ENCODE data around the gene ADRM1.

ADRM1 gene

GRCh38 chr20:62329389-62330377 is 26.9 kb downstream of the ADRM1 start:
- Histone ChIP-seq H3K9me3 (ENCODE audit: control insufficient read depth in 1 of 2, low read length in 2 of 2) (no peaks in the 10 kb centered on the region), H3K27me3 (ENCODE audit: low read depth, low read length) (no peaks in the 10 kb centered on the region), H3K27ac (ENCODE audit: low read length) (no peak overlapping the region), H3K4me1 (ENCODE audit: control insufficient read depth in 1 of 2, insufficient read depth in 2 of 2, low read length in 2 of 2) (no peaks in the 10 kb centered on the region), H3K4me3 (ENCODE audit: low read depth in 1 of 2, low read length in 2 of 2) (no peak overlapping the region), H3K36me3 (ENCODE audit: control insufficient read depth in 1 of 2, insufficient read depth in 2 of 2, low read length in 2 of 2) (peaks cover 1 to 94% of the 10 kb centered on the region in 2 donors)

- H3K4me3 ChIP-seq (ENCODE audit: low read depth in 1 of 2, low read length in 2 of 2) = no peak overlapping the region
- no peak overlapping the region for H3K27ac ChIP-seq (ENCODE audit: low read length)
- H3K36me3 ChIP-seq (ENCODE audit: control insufficient read depth in 1 of 2, insufficient read depth in 2 of 2, low read length in 2 of 2) = peaks cover 0 to 95% of the 10 kb centered on the region in 2 donors
- no peaks in the 10 kb centered on the region for H3K9me3 ChIP-seq (ENCODE audit: control insufficient read depth in 1 of 2, low read length in 2 of 2)
- no peaks in the 10 kb centered on the region for H3K4me1 ChIP-seq (ENCODE audit: control insufficient read depth in 1 of 2, insufficient read depth in 2 of 2, low read length in 2 of 2)
- H3K27me3 ChIP-seq (ENCODE audit: low read depth, low read length) = no peaks in the 10 kb centered on the region
Observed at GRCh38 chr20:62330576-62331317, 27.9 kb downstream of the ADRM1 start.

GRCh38 chr20:62331347-62331746 is 28.6 kb downstream of the ADRM1 start:
- Histone ChIP-seq H3K4me3 (ENCODE audit: low read depth in 1 of 2, low read length in 2 of 2) (no peak overlapping the region), H3K9me3 (ENCODE audit: control insufficient read depth in 1 of 2, low read length in 2 of 2) (no peaks in the 10 kb centered on the region), H3K36me3 (ENCODE audit: control insufficient read depth in 1 of 2, insufficient read depth in 2 of 2, low read length in 2 of 2) (peaks cover 0 to 94% of the 10 kb centered on the region in 2 donors), H3K4me1 (ENCODE audit: control insufficient read depth in 1 of 2, insufficient read depth in 2 of 2, low read length in 2 of 2) (no peaks in the 10 kb centered on the region), H3K27me3 (ENCODE audit: low read depth, low read length) (no peaks in the 10 kb centered on the region), H3K27ac (ENCODE audit: low read length) (no peak overlapping the region)

GRCh38 chr20:62332421-62332820 is 29.6 kb downstream of the ADRM1 start:
- Histone ChIP-seq H3K36me3 (ENCODE audit: control insufficient read depth in 1 of 2, insufficient read depth in 2 of 2, low read length in 2 of 2) (peaks cover 7 to 94% of the 10 kb centered on the region in 2 donors), H3K27me3 (ENCODE audit: low read depth, low read length) (no peaks in the 10 kb centered on the region), H3K4me1 (ENCODE audit: control insufficient read depth in 1 of 2, insufficient read depth in 2 of 2, low read length in 2 of 2) (no peaks in the 10 kb centered on the region), H3K9me3 (ENCODE audit: control insufficient read depth in 1 of 2, low read length in 2 of 2) (no peaks in the 10 kb centered on the region), H3K4me3 (ENCODE audit: low read depth in 1 of 2, low read length in 2 of 2) (no peak overlapping the region), H3K27ac (ENCODE audit: low read length) (no peak overlapping the region)

- Histone ChIP-seq H3K27me3 (ENCODE audit: low read depth, low read length) (no peaks in the 10 kb centered on the region), H3K27ac (ENCODE audit: low read length) (no peak overlapping the region), H3K4me3 (ENCODE audit: low read depth in 1 of 2, low read length in 2 of 2) (no peak overlapping the region), H3K36me3 (ENCODE audit: control insufficient read depth in 1 of 2, insufficient read depth in 2 of 2, low read length in 2 of 2) (peaks cover 12 to 94% of the 10 kb centered on the region in 2 donors), H3K9me3 (ENCODE audit: control insufficient read depth in 1 of 2, low read length in 2 of 2) (no peaks in the 10 kb centered on the region), H3K4me1 (ENCODE audit: control insufficient read depth in 1 of 2, insufficient read depth in 2 of 2, low read length in 2 of 2) (no peaks in the 10 kb centered on the region)
Observed at GRCh38 chr20:62332989-62333819, 30.4 kb downstream of the ADRM1 start.

GRCh38 chr20:62333820-62334595 is 31.2 kb downstream of the ADRM1 start:
- H3K4me1 ChIP-seq (ENCODE audit: control insufficient read depth in 1 of 2, insufficient read depth in 2 of 2, low read length in 2 of 2) = no peaks in the 10 kb centered on the region
- no peak overlapping the region for H3K4me3 ChIP-seq (ENCODE audit: low read depth in 1 of 2, low read length in 2 of 2)
- H3K27ac ChIP-seq (ENCODE audit: low read length) = no peak overlapping the region
- peaks cover 12 to 91% of the 10 kb centered on the region in 2 donors for H3K36me3 ChIP-seq (ENCODE audit: control insufficient read depth in 1 of 2, insufficient read depth in 2 of 2, low read length in 2 of 2)
- H3K27me3 ChIP-seq (ENCODE audit: low read depth, low read length) = no peaks in the 10 kb centered on the region
- no peaks in the 10 kb centered on the region for H3K9me3 ChIP-seq (ENCODE audit: control insufficient read depth in 1 of 2, low read length in 2 of 2)

- Histone ChIP-seq H3K36me3 (ENCODE audit: control insufficient read depth in 1 of 2, insufficient read depth in 2 of 2, low read length in 2 of 2) (peaks cover 15 to 87% of the 10 kb centered on the region in 2 donors), H3K4me1 (ENCODE audit: control insufficient read depth in 1 of 2, insufficient read depth in 2 of 2, low read length in 2 of 2) (no peaks in the 10 kb centered on the region)
Observed at GRCh38 chr20:62334881-62335280, 32.1 kb downstream of the ADRM1 start.

GRCh38 chr20:62335532-62335931 is 32.7 kb downstream of the ADRM1 start:
- H3K4me1 ChIP-seq (ENCODE audit: control insufficient read depth in 1 of 2, insufficient read depth in 2 of 2, low read length in 2 of 2) = no peaks in the 10 kb centered on the region
- H3K27me3 ChIP-seq (ENCODE audit: low read depth, low read length) = no peaks in the 10 kb centered on the region
- no peak overlapping the region for H3K27ac ChIP-seq (ENCODE audit: low read length)
- H3K4me3 ChIP-seq (ENCODE audit: low read depth in 1 of 2, low read length in 2 of 2) = no peak overlapping the region
- H3K36me3 ChIP-seq (ENCODE audit: control insufficient read depth in 1 of 2, insufficient read depth in 2 of 2, low read length in 2 of 2) = peaks cover 17 to 85% of the 10 kb centered on the region in 2 donors
- H3K9me3 ChIP-seq (ENCODE audit: control insufficient read depth in 1 of 2, low read length in 2 of 2) = no peaks in the 10 kb centered on the region

More at GRCh38 chr20:62334881-62335280, 32.1 kb downstream of the ADRM1 start:
- no peak overlapping the region for H3K27ac ChIP-seq (ENCODE audit: low read length)
- no peaks in the 10 kb centered on the region for H3K9me3 ChIP-seq (ENCODE audit: control insufficient read depth in 1 of 2, low read length in 2 of 2)
- no peak overlapping the region for H3K4me3 ChIP-seq (ENCODE audit: low read depth in 1 of 2, low read length in 2 of 2)
- H3K27me3 ChIP-seq (ENCODE audit: low read depth, low read length) = no peaks in the 10 kb centered on the region

- Histone ChIP-seq H3K4me1 (ENCODE audit: control insufficient read depth in 1 of 2, insufficient read depth in 2 of 2, low read length in 2 of 2) (no peaks in the 10 kb centered on the region), H3K4me3 (ENCODE audit: low read depth in 1 of 2, low read length in 2 of 2) (no peak overlapping the region), H3K9me3 (ENCODE audit: control insufficient read depth in 1 of 2, low read length in 2 of 2) (no peaks in the 10 kb centered on the region), H3K27ac (ENCODE audit: low read length) (no peak overlapping the region), H3K36me3 (ENCODE audit: control insufficient read depth in 1 of 2, insufficient read depth in 2 of 2, low read length in 2 of 2) (peaks cover 17 to 82% of the 10 kb centered on the region in 2 donors), H3K27me3 (ENCODE audit: low read depth, low read length) (no peaks in the 10 kb centered on the region)
Observed at GRCh38 chr20:62336329-62336728, 33.5 kb downstream of the ADRM1 start.

- no peaks in the 10 kb centered on the region for H3K4me1 ChIP-seq (ENCODE audit: control insufficient read depth in 1 of 2, insufficient read depth in 2 of 2, low read length in 2 of 2)
- H3K27ac ChIP-seq (ENCODE audit: low read length) = no peak overlapping the region
- H3K36me3 ChIP-seq (ENCODE audit: control insufficient read depth in 1 of 2, insufficient read depth in 2 of 2, low read length in 2 of 2) = peaks cover 17 to 77% of the 10 kb centered on the region in 2 donors
- no peaks in the 10 kb centered on the region for H3K9me3 ChIP-seq (ENCODE audit: control insufficient read depth in 1 of 2, low read length in 2 of 2)
- H3K27me3 ChIP-seq (ENCODE audit: low read depth, low read length) = no peaks in the 10 kb centered on the region
- H3K4me3 ChIP-seq (ENCODE audit: low read depth in 1 of 2, low read length in 2 of 2) = no peak overlapping the region
Observed at GRCh38 chr20:62336775-62337557, 34.2 kb downstream of the ADRM1 start.

All from muscle layer of duodenum (tissue), 2 donors.